ENCODE results near the gene PYROXD2. TPM values are rescaled to one million over a fixed set of nuclear protein-coding genes. Genes with fewer than 3 reads are reported as not detected.

Gene PYROXD2
- total RNA-seq, 1 donor from 2014 or later: 1.4 TPM

DNA sequence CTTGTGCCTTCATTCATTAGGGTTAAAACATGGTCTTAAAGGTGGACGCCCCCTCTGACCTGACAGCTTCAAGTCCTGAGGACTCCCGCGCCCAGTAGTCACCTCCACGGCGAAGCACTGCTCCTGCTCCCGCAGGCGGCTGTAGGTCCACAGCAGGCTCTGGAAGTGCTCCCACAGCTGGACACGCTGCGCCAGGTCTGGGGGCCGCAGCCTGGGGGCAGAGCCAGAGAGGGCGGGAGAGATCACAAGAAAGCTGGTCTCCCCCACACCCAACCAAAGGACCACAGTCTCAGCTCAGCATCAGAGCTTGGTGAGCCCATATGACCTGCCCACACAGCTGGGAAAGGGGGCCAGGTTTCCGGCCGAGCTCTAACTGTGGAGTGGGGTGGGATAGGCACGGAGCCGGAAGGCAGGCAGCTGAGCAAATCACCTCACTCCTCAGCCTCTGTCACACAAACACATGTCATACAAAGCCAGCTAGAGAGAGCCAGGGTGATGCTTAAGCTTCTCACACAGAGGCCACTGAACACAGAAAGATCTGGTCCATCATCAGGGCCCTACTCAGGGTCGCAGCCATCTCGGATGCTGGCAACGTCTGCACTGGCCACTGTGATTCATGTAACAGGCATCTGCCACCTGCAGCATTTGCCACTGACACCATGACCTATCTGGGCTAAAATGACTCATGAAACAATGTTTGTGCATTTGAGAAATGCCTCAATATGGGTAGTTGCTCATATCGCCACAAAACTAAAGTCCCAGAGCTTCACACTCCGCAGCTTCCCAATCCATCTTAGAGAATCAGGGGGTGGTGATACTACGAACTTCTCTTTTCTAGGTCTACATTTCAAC lies 19.1 kb upstream of the PYROXD2 start:
- no peak for DNase-seq

DNA sequence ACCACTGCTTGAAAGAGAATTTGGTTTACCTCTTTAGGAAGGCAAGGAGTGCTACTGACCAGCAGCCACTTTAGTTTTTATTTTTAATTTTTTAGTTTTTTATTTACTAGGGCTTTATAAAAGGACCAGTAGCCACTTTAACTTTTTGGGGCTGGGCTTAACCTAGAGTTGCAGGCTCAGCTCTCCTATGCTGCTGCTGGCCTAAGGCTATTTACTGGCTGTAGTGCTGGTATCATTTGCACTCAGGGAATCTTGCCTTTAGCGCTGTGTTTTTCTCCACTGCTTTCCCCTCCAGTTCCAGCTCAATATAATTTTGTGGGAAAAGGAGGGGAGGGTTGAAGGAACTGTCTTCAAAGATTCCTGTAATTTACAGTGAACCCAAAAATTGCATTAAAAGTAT lies 18.4 kb upstream of the PYROXD2 start:
- no peak for DNase-seq

DNA sequence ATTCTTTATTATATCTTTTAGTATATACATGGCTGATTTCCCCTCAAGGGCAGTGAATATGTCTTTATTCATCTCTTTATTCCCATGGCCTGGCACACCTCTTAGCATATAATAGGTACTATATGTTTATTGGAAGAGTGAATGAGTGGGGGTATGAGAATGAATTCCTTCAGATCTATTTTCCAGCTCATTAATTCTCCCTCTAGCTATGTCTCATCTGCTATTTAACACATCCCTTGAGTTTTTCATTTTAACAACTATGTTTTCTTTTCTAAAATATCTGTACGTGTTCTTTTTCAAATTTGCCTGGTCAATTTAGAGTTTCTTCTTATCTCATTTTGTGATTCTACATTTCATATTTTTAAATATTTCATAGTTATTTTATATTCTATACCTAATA lies 17.3 kb upstream of the PYROXD2 start:
- DNase-seq: no peak

DNA sequence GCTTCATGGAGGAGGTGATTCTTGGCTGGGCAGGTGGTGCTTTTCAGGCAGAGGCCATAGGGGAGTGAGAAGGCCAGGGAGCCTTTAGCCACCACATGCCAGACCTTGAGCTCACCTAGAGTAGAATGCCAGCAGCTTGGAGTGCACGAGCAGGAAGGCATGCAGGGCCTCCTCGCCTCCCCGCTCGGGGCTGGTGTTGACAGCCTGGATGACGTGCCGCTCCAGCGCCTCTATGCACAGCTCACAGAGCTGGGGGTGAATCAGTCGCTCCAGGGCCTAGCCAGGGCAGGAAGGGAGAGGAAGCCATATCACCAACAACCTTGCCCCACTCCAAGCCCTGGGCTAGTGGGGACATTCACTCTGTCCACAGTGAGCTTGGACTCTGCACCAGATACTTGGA lies 16.0 kb upstream of the PYROXD2 start:
- DNase-seq: no peak

DNA sequence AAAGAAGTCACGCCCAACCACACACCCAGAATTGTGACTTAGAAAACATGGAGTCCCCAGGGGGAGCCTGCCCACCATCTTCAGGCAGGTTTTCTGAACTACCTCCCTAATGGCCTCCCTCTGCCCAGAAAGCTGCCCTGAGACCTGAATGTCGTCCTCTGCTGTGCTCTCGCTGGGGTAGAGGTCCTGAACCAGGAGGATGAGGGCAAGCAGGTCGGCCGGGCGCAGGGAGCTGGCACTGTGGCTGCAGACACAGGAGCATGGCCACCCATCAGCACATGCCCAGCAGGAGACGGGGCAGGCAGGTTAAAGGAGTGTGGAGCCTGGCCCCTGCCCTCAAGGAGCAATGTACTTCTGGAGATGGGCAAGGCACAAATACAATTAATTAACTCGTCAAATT lies 15.4 kb upstream of the PYROXD2 start:
- DNase-seq: no peak

DNA sequence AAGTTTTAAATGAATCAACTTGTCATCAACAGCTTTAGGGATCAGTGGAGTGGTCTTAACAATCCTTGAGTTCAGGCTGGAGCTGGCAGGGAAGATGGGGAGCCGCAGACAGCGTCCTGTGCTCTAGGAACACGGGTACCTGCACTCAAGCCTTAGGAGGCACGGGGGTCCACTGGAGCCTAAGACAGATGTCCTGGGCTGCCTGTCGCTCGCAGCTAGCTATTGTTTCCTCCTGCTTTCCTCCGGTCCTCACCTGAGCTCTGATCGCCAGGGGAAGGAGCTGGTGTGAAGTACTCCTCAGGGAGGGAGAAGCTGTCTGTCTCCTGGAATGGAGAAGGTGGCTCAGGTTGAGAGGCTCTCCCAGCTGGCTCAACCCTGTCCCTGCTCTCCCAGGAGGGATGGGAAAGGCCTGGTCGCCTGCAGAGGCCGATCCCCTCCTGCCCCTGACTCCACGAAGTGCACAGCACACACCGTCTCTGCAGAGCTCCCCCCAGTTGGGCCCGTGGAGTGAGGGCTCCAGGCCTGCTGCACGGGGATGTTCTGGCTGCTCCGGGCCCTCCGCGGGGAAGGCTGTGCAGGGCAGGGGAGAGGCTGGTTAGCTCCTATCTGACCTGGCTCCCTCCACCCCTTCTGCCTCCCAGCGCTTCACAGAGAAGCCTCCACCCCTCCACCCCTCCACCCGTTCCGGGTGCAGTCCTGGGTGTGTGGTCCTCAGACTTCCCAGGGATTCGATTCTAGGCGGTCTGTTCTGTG lies 14.5 kb upstream of the PYROXD2 start:
- no peak for DNase-seq

DNA sequence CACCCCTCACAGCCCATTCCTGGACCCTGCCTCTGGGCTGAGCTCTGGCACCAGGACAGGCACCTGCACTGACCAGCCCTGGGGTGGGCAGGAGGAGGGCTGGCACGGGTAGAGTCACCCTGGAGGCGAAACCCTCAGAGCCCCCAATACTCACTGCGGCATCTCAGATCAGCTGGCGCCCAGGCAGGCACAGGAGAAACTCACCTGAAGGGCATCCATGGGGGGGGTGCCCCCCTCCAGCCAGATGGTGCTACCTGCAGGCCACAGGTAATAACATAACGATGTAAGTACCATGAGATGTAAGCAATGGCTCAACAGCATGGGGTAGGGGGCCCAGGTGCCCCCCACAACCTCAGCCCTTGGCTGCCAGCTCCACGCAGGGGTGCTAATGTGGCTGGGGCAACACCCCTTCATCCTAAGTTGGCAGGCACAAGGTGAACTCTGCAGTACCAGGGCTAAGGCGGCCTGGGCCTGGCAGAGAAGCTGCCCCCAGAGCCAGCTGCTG lies 12.1 kb upstream of the PYROXD2 start:
- no peak for DNase-seq

DNA sequence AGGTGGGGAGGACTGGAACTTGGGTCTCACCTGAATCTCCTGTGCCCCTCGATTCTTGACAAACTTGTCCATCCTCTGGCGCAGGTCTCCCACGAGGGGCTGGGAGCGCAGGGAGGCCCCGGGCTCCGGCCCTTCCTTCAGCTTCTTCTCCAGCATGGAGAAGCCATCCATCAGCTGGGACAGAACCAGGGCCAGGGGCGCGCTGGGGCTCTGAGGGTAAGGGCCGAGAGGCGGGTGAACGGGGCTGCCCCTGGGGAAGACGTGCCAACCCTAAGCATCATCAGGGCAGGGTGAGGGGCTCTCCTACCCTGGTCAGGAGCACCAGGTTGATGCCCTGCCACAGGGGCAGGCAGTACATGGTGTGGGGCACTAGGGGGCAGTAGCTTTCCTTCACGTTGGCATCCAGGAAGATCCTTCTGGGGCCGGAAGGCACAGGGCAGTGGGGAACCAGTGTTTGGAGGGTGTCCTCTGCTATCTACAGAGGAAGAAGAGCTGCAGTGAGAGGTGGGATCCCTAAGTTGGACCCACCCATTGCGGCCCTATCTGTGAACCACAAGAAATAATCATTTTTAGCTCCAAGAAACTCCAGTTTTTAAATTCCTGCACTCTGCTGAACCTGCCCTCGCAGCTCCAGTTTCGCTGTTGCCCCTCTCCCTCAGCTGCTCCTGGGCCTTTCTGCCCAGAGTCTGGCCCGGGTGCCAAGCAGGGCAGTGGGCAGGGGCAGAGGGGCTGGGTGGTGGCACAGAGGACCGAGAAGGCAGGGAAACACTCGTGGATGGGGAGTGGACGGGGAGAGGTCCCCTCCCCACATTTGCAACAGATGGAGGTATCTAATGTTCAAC lies 10.8 kb upstream of the PYROXD2 start:
- DNase-seq: no peak

DNA sequence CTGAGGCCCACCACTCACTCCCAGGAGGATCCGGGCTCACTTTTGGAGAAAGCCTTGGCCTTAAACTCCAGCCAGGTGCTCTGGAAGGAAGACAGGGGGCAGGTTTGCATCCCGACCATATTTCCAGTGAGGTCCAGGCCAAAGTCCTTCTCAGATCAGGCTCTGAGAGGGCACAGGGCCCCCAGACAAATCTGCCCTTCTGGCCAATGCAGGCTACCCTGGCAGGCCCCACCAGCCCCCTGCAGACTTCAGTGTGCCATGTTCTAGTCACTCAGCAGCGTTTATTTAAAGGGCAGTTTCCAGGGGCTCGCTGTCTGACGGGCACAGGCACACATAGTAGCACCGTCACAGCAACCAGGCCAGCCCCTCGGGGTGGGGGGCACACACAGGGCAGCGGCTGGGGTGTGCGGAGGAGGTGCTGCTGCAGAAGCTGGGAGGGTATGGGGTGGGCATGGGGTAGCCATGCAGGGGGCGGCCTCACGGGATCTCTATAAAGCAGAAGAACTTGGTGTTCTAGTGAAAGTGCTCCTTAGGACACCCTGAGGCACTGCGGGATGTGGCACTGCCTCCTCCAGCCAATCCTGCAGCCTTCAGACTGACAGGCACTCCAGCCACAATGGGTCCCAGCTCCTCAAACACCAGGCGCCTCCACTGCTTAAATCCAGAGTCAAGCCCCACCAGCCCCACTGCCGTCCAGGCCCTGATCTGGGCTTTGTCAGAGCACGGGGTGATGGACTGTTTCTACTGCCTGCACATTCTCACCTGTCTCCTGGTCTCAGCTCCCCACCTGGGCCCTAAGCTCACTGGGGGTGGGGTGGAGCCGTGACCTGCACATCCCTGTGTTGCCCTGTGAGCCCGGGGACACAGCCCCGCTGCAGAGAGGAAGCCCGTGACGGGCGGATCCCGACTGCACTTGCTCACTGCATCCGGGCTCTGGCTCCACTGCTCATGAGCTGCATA lies 9.6 kb upstream of the PYROXD2 start:
- no peak for DNase-seq

DNA sequence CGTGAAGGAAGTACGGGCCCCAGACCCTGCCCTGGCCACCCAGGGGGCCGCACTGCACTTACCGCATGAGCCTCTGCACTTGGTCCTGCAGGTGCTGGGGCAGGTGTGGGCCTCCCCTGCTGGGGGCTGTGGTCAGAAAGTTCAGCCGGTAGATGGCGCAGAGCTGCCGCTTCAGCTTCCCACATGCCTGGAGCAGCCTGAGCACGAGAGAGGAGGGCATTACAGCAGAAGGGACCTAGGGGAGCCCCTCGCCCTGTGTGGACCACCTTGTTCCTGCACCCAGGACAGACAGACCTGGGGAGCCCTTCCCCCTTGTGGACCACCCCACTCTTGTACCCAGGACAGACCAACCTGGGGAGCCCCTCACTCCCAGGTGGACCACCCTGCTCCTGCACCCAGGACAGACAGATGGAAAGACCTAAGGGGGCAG lies 8.7 kb upstream of the PYROXD2 start:
- DNase-seq: no peak

DNA sequence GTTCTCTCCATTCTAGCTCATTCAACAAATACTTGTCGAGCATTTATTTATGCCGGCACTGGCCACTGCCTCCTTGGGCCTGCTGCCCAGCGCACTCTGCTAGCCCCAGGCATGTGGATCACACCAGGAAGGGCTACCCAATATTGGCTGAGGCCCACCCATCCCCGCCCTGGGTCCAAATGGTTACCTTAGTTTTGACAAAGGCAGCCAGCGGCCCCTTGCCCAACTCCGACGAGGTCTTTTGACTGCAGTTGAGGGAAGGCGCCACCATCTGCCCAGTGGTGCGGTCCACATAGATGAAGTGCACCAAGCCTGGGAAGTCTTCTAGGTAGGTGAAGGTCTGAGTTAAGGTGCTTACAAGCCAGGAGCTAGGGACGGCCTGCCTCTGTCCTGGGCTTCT lies 7.2 kb upstream of the PYROXD2 start:
- no peak for DNase-seq

DNA sequence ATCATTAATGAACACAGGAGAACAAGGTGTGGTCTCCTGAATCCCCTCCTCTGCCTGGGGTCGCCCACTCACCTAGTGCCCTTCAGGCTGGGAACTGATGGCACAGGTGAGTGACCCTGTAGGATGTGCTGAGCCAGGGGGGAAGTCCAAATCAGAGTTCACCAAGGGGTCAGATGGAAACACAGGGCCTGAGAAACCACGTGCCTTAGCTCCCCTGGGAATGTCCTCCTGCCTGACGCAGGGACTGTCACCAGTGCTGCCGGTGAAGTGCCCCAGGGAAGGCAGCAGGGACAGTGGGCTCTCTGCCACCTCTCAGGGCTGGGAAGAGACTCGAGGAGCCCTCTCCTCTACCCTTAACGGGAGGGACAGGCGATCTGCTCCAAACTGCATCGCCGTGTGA lies 5.8 kb upstream of the PYROXD2 start:
- DNase-seq: no peak

DNA sequence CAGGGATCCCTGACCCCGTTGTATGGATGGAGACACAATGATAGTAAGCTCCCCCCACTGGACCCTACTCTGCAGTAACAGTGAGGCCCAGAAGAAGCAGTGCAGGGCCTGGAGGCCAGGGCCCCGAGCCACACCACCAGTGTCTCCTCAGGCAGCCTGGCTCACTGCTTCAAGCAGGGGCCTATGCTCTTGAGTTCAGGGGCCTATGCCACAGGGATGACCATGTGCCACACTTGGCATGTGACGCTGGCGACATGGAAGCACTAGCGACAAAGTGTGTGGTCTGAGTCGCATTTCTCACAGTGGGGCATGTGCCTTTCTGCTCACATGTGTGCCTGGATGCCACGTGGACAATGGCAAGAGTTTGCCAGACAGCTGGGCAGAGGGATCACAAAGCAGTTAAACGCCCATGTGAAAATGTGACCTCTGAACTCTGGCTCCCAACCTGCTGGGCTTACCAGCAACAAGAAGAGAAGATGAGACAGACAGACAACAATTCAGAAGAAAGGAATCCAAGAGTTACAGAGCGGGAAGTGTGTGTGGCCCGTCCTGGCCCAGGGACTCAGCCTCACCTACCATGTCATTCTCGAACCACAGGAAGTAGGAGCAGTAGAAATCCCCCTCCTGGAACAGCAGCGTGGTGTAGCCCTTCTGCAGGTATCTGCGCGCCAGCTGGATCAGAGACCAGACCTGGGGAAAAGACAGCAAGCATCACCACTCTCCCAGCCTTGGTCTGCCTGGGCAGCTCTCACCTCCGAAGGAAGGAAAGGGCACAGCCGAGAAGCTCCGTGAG lies 4.7 kb upstream of the PYROXD2 start:
- no peak for DNase-seq

DNA sequence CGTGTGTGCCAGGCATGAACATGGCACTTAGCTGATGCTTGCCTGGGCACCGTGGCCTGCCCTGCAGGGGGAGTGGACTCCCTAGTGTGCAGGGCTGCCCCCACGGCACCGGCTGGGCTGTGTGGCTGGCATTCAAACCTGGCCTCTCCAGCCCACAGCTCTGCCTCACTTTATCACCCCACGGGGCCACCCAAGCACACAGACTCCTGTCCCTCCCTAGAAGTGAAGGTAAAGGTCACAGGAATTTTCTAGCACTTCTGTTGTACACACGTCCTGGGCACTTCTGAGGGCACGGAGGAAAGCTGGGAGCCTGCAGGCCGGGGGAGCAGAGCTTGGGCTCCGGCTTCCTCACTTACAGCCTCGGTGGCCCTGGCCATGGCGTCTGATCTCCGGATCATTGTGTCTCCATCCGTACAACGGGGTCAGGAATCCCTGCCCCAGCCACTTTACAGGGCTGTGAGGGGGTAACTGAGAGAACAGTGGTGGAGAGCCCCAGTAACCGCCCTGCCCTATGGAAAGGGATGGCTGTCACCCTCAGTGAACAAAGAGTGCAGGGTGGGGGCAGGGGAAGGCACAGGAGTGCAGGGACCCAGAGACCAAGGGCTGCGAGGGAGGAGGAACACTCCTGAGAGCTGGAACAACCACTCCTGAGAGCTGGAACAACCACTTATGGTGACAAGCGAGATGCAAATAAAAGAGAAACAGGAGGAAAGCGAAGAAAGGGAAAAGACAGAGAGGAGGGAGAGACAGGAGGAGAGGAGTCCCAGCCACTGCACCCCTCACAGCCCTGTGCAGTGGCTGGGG lies 3.9 kb upstream of the PYROXD2 start:
- DNase-seq: no peak

DNA sequence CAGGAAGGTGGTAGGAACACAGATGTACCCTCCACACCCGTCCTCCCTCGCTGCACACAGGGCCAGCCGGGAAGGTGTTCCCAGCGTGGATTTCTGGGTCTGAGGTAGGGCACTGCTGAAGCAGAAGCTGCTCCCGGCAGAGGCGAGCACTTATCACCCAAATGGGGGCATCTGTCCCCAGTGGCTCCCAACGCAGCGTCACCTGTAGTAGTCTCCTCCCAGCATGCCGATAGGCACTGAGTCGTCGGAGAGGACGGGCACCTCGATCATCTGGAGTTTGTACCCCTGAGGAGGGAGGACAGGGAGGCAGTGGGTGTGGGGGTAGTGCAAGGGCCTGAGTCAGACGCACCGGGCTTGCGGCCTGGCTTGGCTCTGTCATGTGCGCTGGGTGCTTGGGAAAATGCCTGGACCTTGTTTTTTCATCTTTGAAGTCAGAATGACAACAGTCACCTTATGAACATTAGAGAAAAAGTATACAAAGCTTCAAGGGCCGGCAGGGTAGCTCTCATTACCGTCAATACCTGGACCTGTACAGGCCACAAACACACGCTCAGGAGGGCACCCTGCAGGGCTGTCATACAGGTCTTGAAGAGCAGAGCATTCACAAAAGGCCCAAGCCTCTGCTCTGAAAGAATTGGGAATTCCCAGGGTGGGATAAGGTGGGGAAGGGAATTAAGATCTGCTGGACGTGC lies 3.1 kb upstream of the PYROXD2 start:
- DNase-seq: no peak

DNA sequence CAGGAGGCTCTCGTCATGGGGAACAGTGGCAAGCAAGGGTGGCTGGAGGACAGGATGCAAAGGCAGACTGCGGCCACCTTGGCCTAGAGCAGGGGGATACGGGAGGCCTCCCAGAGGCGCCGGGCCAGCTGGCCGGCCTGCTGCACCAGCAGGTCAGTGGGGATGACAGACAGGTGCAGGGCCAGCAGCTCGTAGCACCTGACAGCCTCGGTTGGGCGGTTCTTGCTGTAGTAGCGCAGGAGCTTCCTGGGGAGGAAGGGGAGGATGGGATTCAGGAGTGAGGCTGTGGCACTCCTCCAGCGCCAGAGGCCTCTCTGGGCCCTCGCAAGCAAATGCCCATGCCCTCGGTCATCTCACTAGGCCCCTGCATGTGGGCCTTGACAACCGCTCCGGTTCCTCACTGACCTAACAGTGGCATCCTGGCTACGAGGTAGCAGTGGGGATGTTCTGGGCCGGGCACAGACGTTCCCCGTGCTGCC lies 2.5 kb upstream of the PYROXD2 start:
- no peak for DNase-seq

DNA sequence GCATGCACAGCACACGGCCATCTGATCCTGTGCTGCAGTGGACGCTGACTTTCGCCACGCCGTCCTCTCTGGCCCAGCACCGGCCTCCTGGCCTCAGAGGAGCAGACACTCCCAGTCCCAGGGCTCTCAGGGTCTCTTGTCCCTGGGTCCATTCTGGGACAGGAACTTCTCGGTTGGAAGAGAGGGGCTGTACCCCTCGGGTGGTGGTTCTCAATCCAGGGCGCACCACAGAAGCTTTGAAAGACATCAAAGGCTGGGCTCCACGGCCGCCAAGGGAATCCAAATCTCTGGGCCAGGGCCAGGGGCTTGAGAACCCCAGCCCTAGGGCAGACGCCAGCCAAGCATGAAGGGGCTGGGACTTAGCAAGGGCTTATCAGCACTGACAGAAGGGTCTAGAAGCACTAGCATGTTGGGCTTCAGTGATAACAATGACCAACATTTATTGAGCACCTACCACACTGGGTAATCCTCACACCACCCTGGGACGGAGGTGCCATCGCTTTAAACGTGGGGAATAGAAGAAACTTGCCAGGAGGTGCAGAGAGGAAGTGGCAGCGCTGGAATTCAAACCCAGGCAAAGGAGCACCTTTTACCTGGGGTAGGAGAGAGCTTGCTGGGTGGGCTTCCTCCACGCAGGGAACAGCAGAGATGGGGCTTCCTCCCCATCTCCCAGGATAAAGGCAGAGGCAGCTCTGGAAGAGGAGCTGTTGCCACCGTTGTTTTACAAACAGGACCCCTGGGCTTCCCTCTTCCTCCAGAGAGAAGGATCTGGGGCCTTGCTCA lies 1.8 kb upstream of the PYROXD2 start:
- no peak for DNase-seq

DNA sequence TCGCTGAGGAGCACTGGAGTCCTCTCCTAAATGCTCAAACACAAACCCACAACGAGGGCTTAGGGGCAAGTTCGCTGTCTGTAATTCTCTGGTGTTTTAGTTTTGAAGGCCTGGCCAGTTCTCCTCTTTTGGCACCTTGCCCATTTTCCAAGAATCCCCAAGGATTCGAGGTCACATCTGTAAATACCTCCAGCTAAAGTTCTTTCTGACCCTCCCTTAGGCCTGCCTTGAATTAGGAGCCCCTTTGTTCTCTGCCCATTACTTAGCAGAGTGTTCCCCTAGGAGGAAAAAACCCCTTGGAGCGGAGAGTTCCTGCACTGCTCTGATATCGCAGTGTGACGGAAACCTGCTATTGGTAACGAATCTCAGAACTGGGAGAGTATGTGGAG lies 743 bp upstream of the PYROXD2 start:
- DNase-seq: no peak

Data from occipital lobe (tissue), 2 donors.